HG03342 (cell line): ENCODE data around the gene PDZD7.
A peak's percentile ranks its signal among the peaks of the same experiment; 100 is the strongest.

ENCODE experiments used
- ATAC-seq: cut with Tn5 transposase; IDR thresholded peaks from one replicate; pipeline ENCODE4 v1.9.1; 2021; ENCODE audit warnings: mild to moderate bottlenecking, moderate library complexity; ENCODE audit not compliant: unreplicated experiment

The PDZD7 gene

DNA sequence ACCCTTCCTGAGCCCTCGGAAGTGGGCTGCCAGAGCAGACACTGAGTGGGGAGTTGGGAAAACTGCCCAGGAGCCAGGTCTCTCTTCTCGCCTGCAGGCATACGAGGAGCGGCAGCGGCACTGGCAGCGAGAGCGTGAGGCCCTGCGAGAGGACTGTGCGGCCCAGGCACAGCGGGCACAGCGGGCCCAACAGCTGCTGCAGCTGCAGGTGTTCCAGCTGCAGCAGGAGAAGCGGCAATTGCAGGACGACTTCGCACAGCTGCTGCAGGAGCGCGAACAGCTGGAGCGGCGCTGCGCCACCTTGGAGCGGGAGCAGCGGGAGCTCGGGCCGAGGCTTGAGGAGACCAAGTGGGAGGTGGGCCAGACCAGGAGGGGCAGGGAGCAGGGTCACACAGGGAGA, 25.6 kb downstream of the PDZD7 start:
- ATAC-seq: no peak

DNA sequence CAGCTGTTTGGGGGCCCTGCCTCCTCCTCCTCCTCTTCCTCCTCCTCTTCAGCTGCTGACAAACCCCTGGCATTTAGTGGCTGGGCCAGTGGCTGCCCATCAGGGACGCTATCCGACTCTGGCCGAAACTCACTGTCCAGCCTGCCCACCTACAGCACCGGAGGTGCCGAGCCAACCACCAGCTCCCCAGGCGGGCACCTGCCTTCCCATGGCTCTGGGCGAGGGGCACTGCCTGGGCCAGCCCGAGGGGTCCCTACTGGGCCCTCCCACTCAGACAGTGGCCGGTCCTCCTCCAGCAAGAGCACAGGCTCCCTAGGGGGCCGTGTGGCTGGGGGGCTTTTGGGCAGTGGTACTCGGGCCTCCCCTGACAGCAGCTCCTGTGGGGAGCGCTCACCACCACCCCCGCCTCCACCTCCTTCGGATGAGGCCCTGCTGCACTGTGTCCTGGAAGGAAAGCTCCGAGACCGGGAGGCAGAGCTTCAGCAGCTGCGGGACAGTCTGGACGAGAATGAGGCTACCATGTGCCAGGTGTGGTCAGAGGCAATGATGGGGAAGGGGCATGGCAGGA, 27.2 kb downstream of the PDZD7 start:
- no peak for ATAC-seq

DNA sequence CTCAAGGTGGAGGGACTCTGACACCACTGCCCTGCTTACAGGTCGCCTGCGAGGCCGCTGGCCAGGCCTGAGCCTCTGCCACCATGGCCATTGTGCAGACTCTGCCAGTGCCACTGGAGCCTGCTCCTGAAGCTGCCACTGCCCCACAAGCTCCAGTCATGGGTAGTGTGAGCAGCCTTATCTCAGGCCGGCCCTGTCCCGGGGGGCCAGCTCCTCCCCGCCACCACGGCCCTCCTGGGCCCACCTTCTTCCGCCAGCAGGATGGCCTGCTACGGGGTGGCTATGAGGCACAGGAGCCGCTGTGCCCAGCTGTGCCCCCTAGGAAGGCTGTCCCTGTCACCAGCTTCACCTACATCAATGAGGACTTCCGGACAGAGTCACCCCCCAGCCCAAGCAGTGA, 28.5 kb downstream of the PDZD7 start:
- ATAC-seq: no peak

DNA sequence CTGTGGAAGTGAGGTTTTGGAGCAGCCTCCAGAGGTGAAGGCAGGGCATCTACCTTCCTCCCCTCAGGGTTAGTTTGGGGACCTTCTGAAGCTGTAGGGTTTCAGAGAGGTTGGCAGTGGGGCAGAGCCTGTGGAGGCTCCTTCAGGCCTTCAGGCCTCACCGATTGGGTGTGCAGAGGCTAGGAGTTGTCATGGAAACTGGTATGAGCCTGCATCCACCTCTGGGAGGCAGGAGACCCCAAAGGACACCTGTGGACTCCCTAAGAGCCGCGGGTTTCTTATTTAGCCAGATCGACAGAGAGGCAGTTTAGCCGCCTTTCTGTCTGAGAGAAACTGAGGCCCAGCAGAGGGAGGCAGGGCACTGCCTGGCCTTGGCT, 29.3 kb downstream of the PDZD7 start:
- ATAC-seq: no peak

DNA sequence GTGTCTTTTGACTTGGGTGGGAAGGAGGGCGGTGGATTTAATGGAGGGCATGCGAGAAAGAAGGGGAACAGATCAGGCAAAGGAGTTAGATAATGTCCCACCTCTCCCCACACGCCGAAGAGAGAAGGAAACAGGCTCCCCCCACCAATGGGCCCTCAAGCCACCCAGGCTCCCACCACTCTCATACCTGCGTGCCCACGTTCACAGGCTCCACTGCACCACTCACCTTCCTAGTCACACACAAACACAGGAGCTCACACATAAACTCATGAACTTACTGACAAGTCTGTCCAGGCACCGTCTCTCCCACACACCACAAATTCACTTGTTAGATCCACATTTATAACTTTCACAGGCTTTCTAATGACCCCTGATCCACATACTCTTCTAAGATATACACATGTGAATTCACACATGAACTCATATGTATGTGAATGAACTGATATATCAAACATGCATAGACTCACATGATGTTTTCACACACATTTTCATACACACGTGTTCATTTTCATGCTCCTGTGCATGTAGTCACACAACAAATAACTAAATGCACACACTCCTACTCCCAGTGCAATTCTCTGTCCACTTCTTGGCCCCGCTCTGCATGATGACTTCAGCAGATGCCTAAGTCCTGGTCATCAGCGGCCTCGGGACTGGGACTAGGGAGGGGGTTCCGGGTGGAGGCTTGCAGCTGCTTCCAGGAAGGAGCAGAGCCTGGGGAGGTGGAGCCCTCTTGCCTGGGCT, 29.8 kb downstream of the PDZD7 start:
- no peak for ATAC-seq

DNA sequence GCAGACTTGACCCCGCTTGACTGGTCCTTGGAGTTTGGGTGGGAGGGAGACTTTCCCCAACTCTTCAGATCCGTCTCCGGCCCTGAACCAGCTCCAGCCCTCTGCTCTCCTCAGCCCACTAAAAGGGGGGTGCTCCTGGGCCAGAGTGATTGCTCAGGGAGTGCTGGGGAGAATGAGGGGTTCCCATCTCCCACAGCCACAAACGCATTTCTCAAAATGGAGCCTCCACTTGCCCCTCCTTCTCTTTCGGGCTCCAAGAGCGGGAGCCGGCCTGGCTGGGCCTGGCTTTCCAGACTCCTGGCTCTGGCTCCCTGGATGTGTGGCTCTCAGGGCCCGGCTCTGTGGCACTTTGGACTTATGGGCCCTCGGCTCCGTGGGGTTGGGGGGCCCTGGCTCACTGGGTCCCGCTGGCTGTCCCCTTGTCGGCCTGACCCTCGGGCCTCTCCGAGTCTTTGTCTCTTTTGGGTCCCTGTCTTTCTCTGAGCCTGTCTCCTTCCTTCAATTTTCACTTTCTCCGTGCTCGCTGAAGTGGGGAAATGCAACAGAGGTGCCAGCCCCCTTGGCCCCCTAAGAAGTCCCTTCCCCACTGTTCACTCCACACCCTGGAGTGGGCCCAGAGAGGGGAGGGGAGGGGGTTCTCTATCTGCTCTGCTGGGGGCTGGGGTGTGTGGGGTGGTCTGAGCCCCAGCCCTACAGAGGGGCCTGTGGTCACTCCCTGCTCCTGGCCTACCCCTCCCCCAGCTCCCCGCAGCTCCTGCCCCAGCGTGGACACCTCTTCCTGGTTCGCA, 30.6 kb downstream of the PDZD7 start:
- ATAC-seq: no peak

DNA sequence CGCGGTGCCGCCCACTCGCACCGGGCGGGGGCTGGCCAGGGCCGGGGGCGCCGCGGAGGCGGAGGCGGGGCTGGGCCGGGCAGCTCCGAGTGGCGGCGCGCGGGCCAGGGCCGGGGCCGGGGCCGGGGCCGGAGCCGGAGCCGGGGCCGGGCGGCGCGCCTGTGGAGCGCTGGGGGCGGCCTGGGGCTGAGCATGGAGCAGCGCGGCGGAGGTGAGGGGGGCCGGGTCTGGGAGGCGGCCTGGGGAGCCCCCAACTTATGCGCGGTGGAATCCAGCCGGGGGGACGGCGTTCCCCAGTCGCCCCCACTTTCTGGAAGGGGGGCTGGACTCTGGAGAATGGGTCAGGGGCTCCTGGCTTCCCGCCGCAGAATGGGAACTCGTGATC, 31.2 kb downstream of the PDZD7 start, which contains the start of gene LZTS2:
Gene LZTS2, plus strand, starts transcription at position 67 of the 385 bp plus-strand sequence. CDS start 2,731 bp downstream, outside the sequence.
- ATAC-seq: no peak

DNA sequence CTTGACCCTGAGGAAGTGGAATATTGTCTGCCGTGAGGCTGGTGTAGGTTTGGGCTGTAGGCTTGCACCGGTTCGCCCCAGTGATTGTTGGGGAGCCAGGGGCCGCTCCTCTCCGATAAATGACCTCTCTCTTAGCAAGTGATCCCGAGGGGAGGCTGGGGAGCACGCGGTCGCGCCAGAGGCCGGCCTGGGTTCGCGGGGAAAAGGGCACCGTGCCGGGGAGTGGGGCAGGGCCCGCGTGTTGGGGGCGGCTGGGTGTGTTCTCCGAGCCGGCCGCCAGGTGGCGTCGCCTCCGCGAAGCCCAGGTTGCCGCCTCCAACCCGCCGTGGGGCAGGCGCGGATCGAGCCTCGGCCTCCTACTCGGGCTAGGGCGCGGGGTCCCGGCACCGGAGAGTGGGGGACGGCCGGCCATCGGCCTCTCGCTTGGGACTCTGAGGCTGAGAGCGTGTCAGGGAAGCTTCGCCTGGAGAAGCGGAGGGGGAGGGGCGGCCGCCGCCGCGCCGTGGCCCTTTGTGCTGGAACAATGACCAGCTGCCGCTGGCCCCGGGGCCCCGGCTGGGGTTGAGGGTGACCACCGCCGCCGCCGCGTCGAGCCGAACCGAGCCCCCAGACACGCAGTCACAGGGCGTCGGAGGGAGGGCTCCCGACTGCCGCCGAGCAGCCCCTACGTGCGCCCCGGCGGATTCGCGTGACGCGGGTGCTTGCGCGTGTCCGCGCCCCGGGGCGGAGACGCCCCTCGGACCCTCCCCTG, 31.8 kb downstream of the PDZD7 start:
- peak; percentile 51 for ATAC-seq

DNA sequence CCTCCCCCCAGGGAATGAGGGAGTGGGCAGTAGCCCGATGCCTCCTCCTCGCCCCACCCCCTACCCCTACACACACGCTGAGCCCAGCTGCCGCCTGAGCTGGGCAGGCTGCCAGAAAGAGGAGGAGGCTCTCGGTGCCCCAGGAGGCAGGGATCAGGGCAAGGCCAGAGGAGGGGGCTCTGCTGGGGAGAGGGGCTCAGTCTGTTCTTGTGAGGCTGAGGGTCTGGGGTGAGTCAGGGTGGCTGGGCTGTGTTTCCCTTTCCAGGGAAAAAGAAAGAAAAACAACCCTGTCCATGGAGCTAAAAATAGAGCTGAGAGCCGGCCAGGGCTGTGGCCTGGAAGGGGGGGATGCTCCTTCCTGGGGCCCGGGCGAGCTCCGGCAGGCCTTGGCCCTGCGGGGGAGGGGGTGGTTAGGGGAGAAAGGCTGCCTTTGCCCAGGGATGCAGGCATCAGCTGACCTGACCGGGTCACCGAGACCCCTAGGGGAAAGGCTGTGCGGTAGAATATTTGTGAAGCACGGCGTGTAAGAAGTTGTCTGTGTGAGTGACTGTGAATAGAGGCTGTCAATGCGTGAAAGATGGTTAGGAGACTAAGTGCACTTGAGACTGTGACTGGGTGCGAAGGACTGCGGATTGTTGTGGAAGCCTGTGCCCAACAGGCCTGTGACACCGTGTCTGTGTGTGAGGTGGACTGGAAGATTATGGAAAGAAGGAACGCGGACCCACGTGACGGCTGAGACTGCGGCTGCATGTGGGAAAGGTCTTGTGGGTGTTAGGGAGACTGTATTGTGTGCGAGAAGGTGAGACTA, 32.5 kb downstream of the PDZD7 start:
- ATAC-seq: no peak

DNA sequence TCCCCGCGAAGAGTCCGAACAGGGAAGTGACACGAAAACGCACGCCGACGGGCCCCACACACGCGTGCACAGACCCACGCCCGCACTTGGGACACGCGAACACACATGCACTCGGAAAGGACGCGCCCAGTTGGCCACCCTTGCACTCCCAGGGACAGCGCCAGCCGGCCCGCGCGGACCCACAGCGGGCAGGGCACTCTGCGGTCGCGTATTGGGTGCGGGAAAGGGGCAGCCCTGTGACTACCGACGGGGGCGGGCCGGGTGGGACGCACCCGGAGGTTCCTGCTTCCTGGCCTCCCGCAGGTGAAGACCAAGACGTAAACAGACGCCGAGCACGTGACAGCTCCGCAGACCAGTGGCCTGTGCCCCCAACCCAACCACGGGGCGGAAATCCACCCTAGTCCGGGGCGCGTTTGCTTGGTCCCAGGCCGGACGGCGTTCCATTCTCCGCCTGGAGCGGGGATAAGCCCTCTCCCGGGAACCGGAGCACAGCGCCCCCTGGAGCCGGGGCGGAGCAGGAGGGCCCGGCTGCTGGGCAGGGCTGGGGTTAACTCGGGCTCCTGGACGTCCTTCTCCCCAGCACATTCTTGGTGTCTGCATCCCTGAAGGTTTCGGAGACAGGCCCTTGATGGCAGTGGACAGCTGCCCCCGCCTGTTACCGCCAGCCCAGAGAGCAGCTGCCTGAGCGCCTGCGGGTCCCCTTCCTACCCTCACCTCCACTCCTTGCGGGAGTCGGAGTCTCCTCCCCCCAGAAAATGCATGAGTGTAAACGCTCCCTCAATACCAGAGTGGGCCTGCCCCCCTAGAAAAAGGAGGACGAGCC, 33.4 kb downstream of the PDZD7 start:
- no peak for ATAC-seq

DNA sequence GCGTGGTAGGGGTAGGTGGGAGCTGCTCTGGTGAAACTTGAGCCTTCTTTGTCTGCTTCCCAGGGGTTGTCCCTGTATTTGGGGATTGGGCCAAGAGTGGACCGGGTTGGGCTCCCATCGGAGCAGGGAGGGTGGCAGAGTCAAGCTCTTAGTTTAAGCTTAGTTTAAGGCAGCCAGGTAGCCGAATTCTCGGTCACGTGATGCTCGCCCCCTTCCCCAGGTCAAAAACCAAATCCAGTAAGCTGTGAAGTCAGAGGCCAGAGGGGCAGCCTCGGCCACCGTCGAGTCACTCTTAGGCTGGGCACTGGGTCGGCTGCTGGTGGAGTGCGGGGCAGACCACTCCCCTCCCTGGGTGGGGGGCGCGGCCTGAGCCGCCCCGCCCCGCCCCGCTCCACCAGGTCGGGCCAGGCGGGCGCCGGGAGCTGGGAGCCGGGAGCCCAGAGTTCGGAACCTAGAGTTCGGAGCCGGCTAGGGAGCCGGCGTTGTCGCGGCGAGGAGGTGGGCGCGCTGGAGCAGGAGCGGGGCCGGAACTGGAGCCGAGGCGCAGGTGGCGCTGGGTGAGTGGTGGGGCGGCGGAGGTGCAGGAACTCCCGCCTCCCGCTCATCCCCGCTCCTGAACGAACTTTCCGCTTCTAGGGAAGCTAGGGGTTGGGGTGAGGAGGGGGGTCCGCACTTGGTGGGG, 34.1 kb downstream of the PDZD7 start:
- ATAC-seq: no peak

DNA sequence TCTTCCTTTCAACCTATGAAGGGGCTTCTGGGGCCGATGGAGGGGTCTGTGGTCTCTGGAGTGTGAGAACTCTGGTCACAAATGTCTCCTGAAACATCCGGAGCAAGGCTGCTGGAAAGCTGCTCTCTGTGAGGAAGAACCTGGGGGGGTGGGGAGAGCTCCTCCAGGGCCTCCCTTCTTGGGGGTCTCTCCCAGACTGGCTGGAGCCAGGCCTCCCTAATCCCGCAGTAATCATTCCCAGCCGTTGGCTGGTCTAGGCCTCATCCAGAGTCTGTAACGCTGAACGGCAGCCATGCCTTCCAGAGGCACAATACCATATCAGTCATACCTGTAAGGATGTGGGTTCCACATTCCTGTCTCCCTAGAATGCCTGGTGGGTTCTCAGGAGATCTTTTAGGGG, 35.7 kb downstream of the PDZD7 start:
- ATAC-seq: no peak

DNA sequence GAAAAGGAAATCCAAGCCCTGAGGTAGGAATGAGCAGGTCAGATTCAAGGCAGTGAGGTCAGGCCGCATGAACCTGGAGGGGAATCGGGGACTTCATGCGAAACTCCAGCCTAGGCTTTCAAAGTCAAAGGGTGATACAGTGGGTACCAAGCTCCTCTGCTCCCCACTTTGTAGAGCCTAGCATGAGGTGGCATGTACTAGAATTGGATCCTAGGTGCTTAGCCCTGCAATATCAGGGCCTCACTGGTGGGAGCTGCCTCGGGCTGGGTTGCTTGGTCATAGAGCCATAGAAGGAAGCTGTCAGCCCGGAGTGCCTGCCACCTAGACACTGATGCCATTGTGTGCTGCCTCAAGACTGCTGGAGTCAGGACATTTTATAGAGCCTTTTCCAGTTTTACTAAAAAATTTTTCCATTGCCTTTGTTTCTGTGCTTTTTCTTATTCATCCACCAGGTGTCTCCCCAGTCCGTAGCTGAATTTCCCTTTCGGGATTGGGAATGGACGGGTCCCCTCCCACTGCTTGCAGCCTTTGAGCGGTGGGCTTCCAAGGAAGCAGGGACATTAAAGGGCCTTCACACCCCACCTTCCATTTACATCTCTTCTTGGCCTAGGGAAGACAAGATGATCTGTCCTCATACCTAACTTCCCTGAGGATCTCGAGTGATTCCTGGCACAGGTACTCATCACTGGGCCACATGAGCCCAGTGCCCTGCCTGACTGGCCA, 36.8 kb downstream of the PDZD7 start:
- no peak for ATAC-seq

DNA sequence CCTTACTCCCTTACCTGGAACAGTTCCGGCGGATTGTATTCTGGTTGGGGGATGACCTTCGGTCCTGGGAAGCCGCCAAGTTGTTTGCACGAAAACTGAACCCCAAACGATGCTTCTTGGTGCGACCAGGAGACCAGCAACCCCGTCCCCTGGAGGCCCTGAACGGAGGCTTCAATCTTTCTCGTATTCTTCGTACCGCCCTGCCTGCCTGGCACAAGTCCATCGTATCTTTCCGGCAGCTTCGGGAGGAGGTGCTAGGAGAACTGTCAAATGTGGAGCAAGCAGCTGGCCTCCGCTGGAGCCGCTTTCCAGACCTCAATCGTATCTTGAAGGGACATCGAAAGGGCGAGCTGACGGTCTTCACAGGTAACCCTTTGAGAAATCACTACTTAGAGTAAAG, 41.8 kb downstream of the PDZD7 start:
- no peak for ATAC-seq

DNA sequence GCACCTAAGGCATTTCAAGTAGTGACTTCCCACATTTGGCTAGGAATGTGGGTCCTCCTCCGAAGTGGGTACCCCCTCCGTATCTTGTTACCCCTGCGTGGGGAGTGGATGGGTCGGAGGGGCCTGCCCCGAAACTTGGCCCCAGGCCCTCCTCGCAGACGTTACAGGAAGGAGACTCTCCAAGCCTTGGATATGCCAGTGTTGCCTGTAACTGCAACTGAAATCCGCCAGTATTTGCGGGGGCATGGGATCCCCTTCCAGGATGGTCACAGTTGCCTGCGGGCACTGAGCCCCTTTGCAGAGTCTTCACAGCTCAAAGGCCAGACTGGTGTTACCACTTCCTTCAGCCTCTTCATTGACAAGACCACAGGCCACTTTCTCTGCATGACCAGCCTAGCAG, 42.8 kb downstream of the PDZD7 start:
- ATAC-seq: no peak

DNA sequence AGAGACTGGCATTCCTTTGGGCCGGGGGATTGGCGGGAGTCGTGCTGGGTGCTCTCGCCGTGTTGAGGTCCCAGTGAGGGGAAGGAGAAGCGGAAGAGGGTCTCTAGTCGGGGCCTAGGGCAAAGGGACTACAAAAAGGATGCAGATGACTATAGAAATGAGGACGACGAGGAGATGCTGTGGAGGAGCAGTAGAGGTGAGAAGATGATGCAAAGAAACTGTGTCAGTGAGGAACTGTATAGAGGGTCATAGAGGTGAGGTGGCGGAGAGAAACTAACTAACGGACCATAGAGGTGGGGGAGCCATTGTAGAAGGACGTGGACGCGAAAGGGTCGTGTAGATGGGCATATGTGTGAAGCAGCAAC, 43.3 kb downstream of the PDZD7 start:
- no peak for ATAC-seq

DNA sequence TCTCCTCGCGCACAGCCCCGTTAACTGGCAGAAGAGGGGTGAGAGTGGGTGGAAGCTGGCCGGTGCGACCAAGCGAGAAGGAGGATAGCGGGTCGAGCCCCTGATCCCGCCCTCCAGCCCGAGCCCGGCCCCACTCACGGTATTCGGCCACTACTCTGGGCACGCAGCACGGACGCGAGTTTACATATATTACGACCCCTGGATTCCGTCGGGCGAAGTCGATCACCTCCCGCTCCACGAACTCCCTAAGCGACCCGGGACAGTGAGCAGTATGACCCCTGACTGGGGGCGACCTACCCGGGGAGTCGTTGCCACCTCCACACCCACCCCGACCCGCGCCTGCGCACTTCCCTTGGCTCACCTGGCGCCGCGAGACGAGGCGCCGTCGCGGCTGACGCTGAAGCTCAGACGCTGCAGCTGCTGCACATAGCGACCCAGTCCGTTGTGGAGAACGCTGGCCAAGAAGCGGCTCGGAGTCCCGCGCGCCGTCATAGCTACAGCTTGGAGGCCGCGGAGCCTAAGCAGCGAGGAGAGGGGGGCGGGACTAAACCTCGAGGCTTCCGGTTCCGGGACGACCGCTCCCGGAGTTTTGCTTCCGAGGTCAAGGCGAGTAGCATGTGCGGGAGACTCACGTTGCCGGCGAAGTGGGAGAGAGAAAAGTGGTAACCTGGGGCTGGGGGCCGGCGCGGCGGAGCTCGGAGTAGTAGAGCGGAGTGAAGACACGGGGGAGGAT, 43.8 kb downstream of the PDZD7 start, which contains the start of the genes MRPL43 and TWNK:
Gene MRPL43, minus strand, starts transcription at position 546 of the 733 bp plus-strand sequence. Its CDS starts 54 bp downstream, at position 492.
Gene TWNK, plus strand, starts transcription at position 592 of the 733 bp plus-strand sequence. CDS start 668 bp downstream, outside the sequence.
- ATAC-seq: peak; percentile 84

DNA sequence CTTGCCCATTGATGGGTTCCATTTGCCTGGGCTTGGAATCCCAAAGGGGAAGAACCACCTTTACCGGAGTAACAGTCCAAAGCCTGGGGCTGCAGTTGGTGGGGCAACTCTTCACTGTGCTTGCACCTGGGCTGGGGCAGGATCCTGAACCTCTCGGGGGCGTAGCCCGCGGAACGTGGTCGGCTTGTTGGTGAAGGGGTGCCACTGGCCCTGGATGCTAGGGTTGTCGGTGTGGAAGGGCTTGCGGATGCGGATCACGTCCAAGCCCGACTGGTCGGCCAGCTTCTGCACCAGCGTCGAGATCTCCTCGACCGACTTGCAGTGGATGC, 44.3 kb downstream of the PDZD7 start:
- ATAC-seq: no peak
